Heart right ventricle (tissue), 16 donors: Measurements from ENCODE around the gene LRP1B. TPM values are rescaled to one million over a fixed set of nuclear protein-coding genes. Genes with fewer than 3 reads are reported as not detected.

Experiments used
- ATAC-seq, 8 donors: fragments of 200-7000 bp; cut with Tn5 transposase; one replicate each; pipeline ENCODE4 v1.9.1; 2020; ENCODE audit warnings: mild to moderate bottlenecking in 8 of 8, moderate library complexity in 8 of 8, moderate number of reproducible peaks in 1 of 8
- DNase-seq, 2 donors: peaks; one replicate each; pipeline ENCODE4 v3.0.0-alpha.2; 2020
- H3K27ac ChIP-seq, 10 donors: fragments of 200-600 bp; sonication (generic) in 2 of 10; one replicate each; pipeline versions ENCODE4 v1.5.0 to v1.8.0; 2020 to 2022; ENCODE audit warnings: mild to moderate bottlenecking in 3 of 10
- H3K27me3 ChIP-seq, 7 donors: fragments of 200-600 bp; one replicate each; pipeline ENCODE4 v1.8.0; 2021 to 2022; ENCODE audit warnings: mild to moderate bottlenecking in 2 of 7
- H3K36me3 ChIP-seq, 9 donors: fragments of 200-600 bp; sonication (generic) in 1 of 9; one replicate each; pipeline versions ENCODE4 v1.5.0 to v1.8.0; 2020 to 2022; ENCODE audit warnings: mild to moderate bottlenecking in 2 of 9
- H3K4me1 ChIP-seq, 9 donors: fragments of 200-600 bp; sonication (generic) in 1 of 9; one replicate each; pipeline versions ENCODE4 v1.5.0 to v1.8.0; 2020 to 2022; ENCODE audit warnings: mild to moderate bottlenecking in 4 of 9
- H3K4me3 ChIP-seq, 10 donors: fragments of 200-600 bp; sonication (generic) in 2 of 10; one replicate each; pipeline versions ENCODE4 v1.5.0 to v1.8.0; 2020 to 2022; ENCODE audit warnings: mild to moderate bottlenecking in 7 of 10, moderate library complexity in 2 of 10
- H3K9me3 ChIP-seq, 11 donors: fragments of 200-600 bp in 10 of 11; sonication (generic) in 2 of 11; one replicate each; pipeline versions ENCODE4 v1.5.0 to v1.8.0; 2013 to 2022; ENCODE audit warnings: mild to moderate bottlenecking in 2 of 11, control low read depth in 1 of 11, moderate library complexity in 1 of 11
- CTCF ChIP-seq, 9 donors: fragments of 200-600 bp; sonication (generic) in 2 of 9; IDR thresholded peaks; one replicate each; pipeline versions ENCODE4 v1.5.0 to v1.8.0; 2021 to 2022; ENCODE audit warnings: antibody characterized with exemption in 9 of 9, mild to moderate bottlenecking in 5 of 9, moderate library complexity in 1 of 9
- WGBS, 2 donors: extraction: QIAGEN DNeasy Blood & Tissue Kit; methylation state at CpG; one replicate each; pipeline ENCODE4 v1.1.7; 2013; ENCODE audit warnings: inconsistent platforms in 1 of 2; 5-methylcytosine and 5-hydroxymethylcytosine counted together
- intact Hi-C, 10 donors: fragments of 100-400 bp; cut with DNase I; formaldehyde crosslinking; loops; one replicate each; pipeline versions ENCODE4 v1.11.1 to v1.14.2; 2022
- polyA plus RNA-seq, 2 donors: library from polyadenylated mRNA; stranded (reverse); fragments of 200-250 nt; gene quantifications; one replicate each; pipeline ENCODE4 v1.2.3, GENCODE V29; 2013
- total RNA-seq, 10 donors: library from RNA; stranded (reverse); fragmentation: NEBNext Ultra II Directional in 3 of 10; extraction: Animal tissue kit (Norgen Biotek cat#: 25700) in 3 of 10; gene quantifications; one replicate each; pipeline versions ENCODE4 v1.2.1 to v1.2.4, GENCODE V29; 2021 to 2023
- donor health status: Arrhythmogenic right ventricular cardiomyopathy.
- donor health status: ischemic (EF 13 %, LVEDD 7.1; RV severe dilation, severe dysfunction).
- donor health status: healthy with polysubstance abuse.
- donor health status: DM: no; HTN: yes; CAD: no.
- donor health status: DM: no; HTN: no; CAD: no.
- donor health status: ischemic (EF 25% LVEDD 6.9; RV normal size, moderate dysfunction).
- donor health status: ischemic (EF 25% LVEDD 5.7; RV mildly dilated, moderate dysfunction).
- donor health status: healthy.
- donor health status: DM: yes; HTN: yes; CAD: no.
- donor health status: Ischemic cardiomyopathy.
- donor health status: ischemic (EF 35%, LVEDD 5.7; RV mildly dilated, moderate dysfunction).
- donor health status: nonischemic (EF 11% LVEDD 7.7; RV severe dilation, severe dysfunction).
- donor health status: DM: yes; HTN: yes; CAD: no.
- donor health status: PGD.
- donor health status: ischemic (EF 29% LVEDD 5.4; RV normal size, mild dysfunction).
- donor health status: nonischemic (EF 23%, LVEDD 6.1; RV moderate dilation, normal function).

The LRP1B gene
- total and polyA plus RNA-seq, 12 donors, result 0.02 to 0.27 (median 0.14) TPM; not detected in 1

GRCh38 chr2:141464995-141465394 lies 665.8 kb downstream of the LRP1B start:
- no peaks in the 10 kb centered on the region for H3K4me1 ChIP-seq
- H3K27me3 ChIP-seq, result no peaks in the 10 kb centered on the region
- H3K9me3 ChIP-seq, result no peaks in the 10 kb centered on the region
- DNase-seq (no peak), ATAC-seq (no peak)
- H3K36me3 ChIP-seq, result no peaks in the 10 kb centered on the region
- H3K27ac ChIP-seq, result no peak overlapping the region
- TF ChIP-seq CTCF (IDR thresholded peaks at IDR 0.05), result no peak
- H3K4me3 ChIP-seq, result no peak overlapping the region
- intact Hi-C loops, result no loop called here

- Histone ChIP-seq H3K27me3 (no peaks in the 10 kb centered on the region), H3K4me3 (no peak overlapping the region), H3K9me3 (no peaks in the 10 kb centered on the region), H3K4me1 (no peaks in the 10 kb centered on the region), H3K27ac (no peak overlapping the region), H3K36me3 (no peaks in the 10 kb centered on the region)
- no peak for TF ChIP-seq CTCF (IDR thresholded peaks at IDR 0.05)
- WGBS, 2 donors, result 73 to 81% methylated on average over 7 of the region's 7 CpGs
- ATAC-seq, result no peak
- intact Hi-C loops, result no loop called here
- DNase-seq, result no peak
Measured at GRCh38 chr2:141458351-141458750, 672.5 kb downstream of the LRP1B start.

- Histone ChIP-seq H3K4me3 (no peak overlapping the region), H3K36me3 (no peaks in the 10 kb centered on the region), H3K4me1 (no peaks in the 10 kb centered on the region), H3K27me3 (no peaks in the 10 kb centered on the region), H3K27ac (no peak overlapping the region), H3K9me3 (no peaks in the 10 kb centered on the region)
- intact Hi-C loops, result no loop called here
- ATAC-seq (no peak), DNase-seq (no peak)
- 42 to 49% methylated on average over 2 of the region's 2 CpGs for WGBS, 2 donors
- no peak for TF ChIP-seq CTCF (IDR thresholded peaks at IDR 0.05)
Measured at GRCh38 chr2:141455877-141456276, 674.9 kb downstream of the LRP1B start.

DNA sequence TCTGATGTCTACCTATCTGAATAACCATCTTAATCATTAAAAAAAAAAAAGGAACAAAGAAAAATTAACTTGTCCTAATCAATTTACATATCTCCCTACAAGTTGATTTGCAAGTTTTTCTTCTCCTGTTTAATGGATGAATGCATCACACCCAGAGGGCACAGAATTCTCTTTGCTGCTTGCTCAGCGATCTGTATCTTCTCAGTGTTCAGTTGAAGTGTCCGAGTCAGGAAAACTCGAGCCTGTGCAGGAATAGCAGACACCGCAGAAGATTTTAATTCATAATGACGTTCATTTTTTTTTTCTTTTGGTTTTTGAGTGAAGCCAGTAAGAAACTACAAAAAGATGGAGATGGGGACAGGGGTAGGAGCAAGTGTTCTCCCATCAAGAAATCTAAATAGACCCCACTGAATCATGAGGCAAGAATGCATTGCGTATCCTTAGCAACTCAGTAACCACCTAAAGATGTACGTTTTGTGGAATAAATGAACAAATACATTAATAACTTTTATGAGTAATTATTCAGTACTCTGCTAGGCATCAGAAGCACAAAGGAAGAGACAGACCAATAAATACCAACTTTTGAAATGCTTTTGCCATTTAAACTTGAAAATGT lies 675.5 kb downstream of the LRP1B start:
- H3K4me3 ChIP-seq, result no peak overlapping the region
- no peaks in the 10 kb centered on the region for H3K27me3 ChIP-seq
- no peak for ATAC-seq
- no peaks in the 10 kb centered on the region for H3K4me1 ChIP-seq
- 81 to 84% methylated on average over 7 of the region's 7 CpGs for WGBS, 2 donors
- TF ChIP-seq CTCF (IDR thresholded peaks at IDR 0.05), result no peak
- intact Hi-C loops, result no loop called here
- no peak overlapping the region for H3K27ac ChIP-seq
- no peaks in the 10 kb centered on the region for H3K36me3 ChIP-seq
- no peaks in the 10 kb centered on the region for H3K9me3 ChIP-seq
- DNase-seq, result no peak
